Gastrocnemius medialis (tissue), 4 donors: ENCODE data around the gene NRDE2. TPM values are rescaled to one million over a fixed set of nuclear protein-coding genes. Genes with fewer than 3 reads are reported as not detected.

ENCODE experiments used
- ATAC-seq, 2 donors: fragments of 150-250 bp; one replicate each; pipeline ENCODE4 v1.9.1; 2016
- DNase-seq, 2 donors: peaks; one replicate each; pipeline ENCODE4 v3.0.0-alpha.2; 2019
- H3K27ac ChIP-seq, 4 donors: fragments of 200-600 bp; sonication (generic); 1 replicate in 1 of 4; 2 replicates in 3 of 4; pipeline ENCODE4 v1.5.1; 2016 to 2018; ENCODE audit warnings: mild to moderate bottlenecking in 2 of 4, moderate library complexity in 1 of 4
- H3K27me3 ChIP-seq, 3 donors: fragments of 200-600 bp; sonication (generic) in 2 of 3; 1 replicate in 1 of 3; 2 replicates in 2 of 3; pipeline versions ENCODE4 v1.5.1 to v1.6.0; 2016 to 2019; ENCODE audit warnings: mild to moderate bottlenecking in 1 of 3, moderate library complexity in 1 of 3
- H3K36me3 ChIP-seq, 2 donors: fragments of 200-600 bp; sonication (generic) in 1 of 2; one replicate each; pipeline ENCODE4 v1.5.1; 2017 to 2018
- H3K4me1 ChIP-seq, 2 donors: fragments of 200-600 bp; sonication (generic) in 1 of 2; one replicate each; pipeline ENCODE4 v1.5.1; 2016 to 2017; ENCODE audit warnings: mild to moderate bottlenecking in 2 of 2
- H3K4me3 ChIP-seq, 4 donors: fragments of 200-600 bp; sonication (generic) in 3 of 4; 1 replicate in 1 of 4; 2 replicates in 3 of 4; pipeline ENCODE4 v1.5.1; 2016 to 2019; ENCODE audit warnings: mild to moderate bottlenecking in 2 of 4
- H3K9me3 ChIP-seq, 3 donors: fragments of 200-600 bp; sonication (generic) in 2 of 3; 1 replicate in 1 of 3; 2 replicates in 2 of 3; pipeline ENCODE4 v1.5.1; 2016 to 2019
- CTCF ChIP-seq, 5 experiments: fragments of 450-650 bp in 3 of 5; fragments of 200-600 bp in 2 of 5; sonication (generic) in 2 of 5; IDR thresholded peaks in 4 of 5; conservative IDR thresholded peaks in 1 of 5; 1 replicate in 4 of 5; 2 replicates in 1 of 5; pipeline ENCODE4 v1.5.1; 2016 to 2019; ENCODE audit warnings: antibody characterized with exemption in 5 of 5, mild to moderate bottlenecking in 3 of 5, moderate library complexity in 3 of 5
- POLR2A ChIP-seq, 2 donors: fragments of 450-650 bp; IDR thresholded peaks; one replicate each; pipeline ENCODE4 v1.6.1; 2017; ENCODE audit warnings: antibody characterized with exemption in 2 of 2, mild to moderate bottlenecking in 2 of 2, moderate library complexity in 2 of 2
- in situ Hi-C, 4 donors: fragments of 200-750 bp; cut with MboI; loops; one replicate each; pipeline versions ENCODE4 v1.15.0 to v1.8.0; 2017; ENCODE audit warnings: low sequenced_read_pairs in 4 of 4
- intact Hi-C: fragments of 100-400 bp; cut with DNase I; formaldehyde crosslinking; loops from one replicate; pipeline ENCODE4 v1.15.1; 2023; ENCODE audit warnings: low total_unique reads
- total RNA-seq, 4 donors: library from RNA; depleted of rRNA; stranded (reverse); fragments of >200 nt; gene quantifications; one replicate each; pipeline versions ENCODE4 v1.1.0 to v1.2.3, GENCODE V29; 2016

Gene NRDE2
- total RNA-seq, 4 donors from 2014 or later, result 7.5 to 11.8 (median 10.2) TPM

- intact Hi-C loops, result no loop called here
- ATAC-seq, result no peak
- no peak overlapping the region for H3K4me3 ChIP-seq
- H3K9me3 ChIP-seq, result no peaks in the 10 kb centered on the region
- peaks cover 8 to 11% of the 10 kb centered on the region in 2 donors for H3K4me1 ChIP-seq
- H3K27me3 ChIP-seq, result no peaks in the 10 kb centered on the region
- in situ Hi-C loops, result no loop called here
- H3K27ac ChIP-seq, result no peak overlapping the region
- H3K36me3 ChIP-seq, result peaks cover 0 to 51% of the 10 kb centered on the region in 2 donors
- TF ChIP-seq CTCF (IDR thresholded peaks at IDR 0.05 in 4 of 5, conservative IDR thresholded peaks at IDR 0.05 in 1 of 5) (no peak), POLR2A (IDR thresholded peaks at IDR 0.05) (no peak)
- DNase-seq, result no peak
Observed at GRCh38 chr14:90294872-90295271, 36.9 kb downstream of the NRDE2 start.

DNA sequence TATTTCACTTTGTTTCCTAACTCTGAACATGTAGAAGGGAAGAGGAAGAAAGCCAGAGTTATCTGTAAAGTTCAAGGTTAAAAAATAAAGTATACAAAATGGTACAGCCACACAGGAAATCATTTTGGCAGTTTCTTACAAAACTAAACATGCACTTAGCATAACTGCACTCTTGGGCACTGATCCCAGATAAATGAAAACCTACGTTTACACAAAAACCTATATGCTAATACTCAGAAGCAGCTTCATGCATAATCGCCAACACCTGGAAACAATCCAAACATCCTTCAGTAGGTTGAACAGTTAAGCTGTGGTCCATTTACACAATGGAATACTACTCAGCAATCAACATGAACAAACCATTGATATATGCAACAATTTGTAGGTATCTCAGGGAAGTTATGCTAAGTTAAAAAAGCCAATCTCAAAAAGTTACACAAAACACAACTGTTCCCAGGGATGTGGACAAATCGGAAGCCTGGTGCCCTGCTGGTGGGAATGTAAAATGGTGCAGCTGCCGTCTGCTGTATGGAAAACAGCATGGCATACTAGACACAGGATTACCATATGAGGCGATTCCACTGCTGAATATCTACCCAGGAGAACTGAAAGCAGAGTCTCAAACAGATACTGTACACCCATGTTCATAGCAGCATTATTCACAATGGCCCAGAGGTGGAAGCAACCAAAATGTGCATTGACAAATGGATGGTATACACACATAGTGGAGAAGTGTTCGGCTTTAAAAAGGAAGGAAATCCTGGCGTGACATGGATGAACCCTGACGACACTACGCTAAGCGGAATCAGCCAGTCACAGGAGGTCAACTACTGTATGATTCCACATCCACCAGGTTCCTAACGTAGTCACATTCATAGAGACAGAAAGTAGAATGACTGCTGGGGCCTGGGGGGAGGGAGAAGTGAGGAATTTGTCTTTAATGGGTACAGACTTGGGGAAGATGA is 37.7 kb downstream of the NRDE2 start:
- in situ Hi-C loops, result no loop called here
- Histone ChIP-seq H3K9me3 (no peaks in the 10 kb centered on the region), H3K27me3 (no peaks in the 10 kb centered on the region), H3K36me3 (peaks cover 0 to 55% of the 10 kb centered on the region in 2 donors), H3K4me1 (peaks cover 3 to 5% of the 10 kb centered on the region in 2 donors), H3K27ac (no peak overlapping the region), H3K4me3 (no peak overlapping the region)
- ATAC-seq (no peak), DNase-seq (no peak)
- TF ChIP-seq CTCF (IDR thresholded peaks at IDR 0.05 in 4 of 5, conservative IDR thresholded peaks at IDR 0.05 in 1 of 5) (no peak), POLR2A (IDR thresholded peaks at IDR 0.05) (no peak)
- intact Hi-C loops, result no loop called here

GRCh38 chr14:90291699-90292098 is 40.0 kb downstream of the NRDE2 start:
- Histone ChIP-seq H3K9me3 (no peaks in the 10 kb centered on the region), H3K27ac (no peak overlapping the region), H3K4me1 (no peaks in the 10 kb centered on the region), H3K36me3 (peaks cover 0 to 59% of the 10 kb centered on the region in 2 donors), H3K27me3 (no peaks in the 10 kb centered on the region), H3K4me3 (no peak overlapping the region)
- ATAC-seq (no peak), DNase-seq (no peak)
- intact Hi-C loops, result no loop called here
- TF ChIP-seq CTCF (IDR thresholded peaks at IDR 0.05 in 4 of 5, conservative IDR thresholded peaks at IDR 0.05 in 1 of 5) (no peak), POLR2A (IDR thresholded peaks at IDR 0.05) (no peak)
- in situ Hi-C loops, result no loop called here

DNA sequence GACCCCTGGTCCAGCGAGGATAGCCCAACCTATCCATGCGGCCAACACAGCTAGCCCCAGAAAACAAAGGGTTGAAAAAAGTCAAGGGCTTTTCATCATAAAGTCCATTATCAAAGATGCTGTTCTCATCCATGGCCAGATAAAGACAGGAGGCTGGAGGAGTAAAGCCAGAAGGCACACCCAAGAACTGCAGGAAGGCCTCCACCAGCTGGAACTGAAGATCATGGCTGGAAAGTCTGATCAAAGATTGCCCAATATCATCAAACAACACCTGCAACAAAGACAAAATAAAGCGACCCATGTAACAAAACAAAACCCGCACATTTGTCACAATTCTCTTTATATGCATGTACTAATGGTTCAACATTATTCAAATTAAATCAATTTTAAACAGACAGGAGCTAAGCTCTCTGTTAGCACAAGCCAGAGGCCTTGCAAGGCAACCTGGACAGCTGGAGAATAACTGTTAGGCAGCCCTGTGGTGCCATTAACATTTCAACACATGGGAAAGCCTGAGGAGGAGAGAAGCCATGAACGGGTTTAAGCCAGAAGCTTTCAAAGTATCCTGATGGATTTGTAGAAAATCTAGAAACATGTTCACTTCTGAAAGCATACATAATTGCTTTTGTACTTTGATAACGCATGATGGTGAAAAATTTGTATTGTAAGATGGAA is 41.3 kb downstream of the NRDE2 start:
- in situ Hi-C loops (no loop called here), intact Hi-C loops (no loop called here)
- H3K9me3 ChIP-seq, result no peaks in the 10 kb centered on the region
- no peaks in the 10 kb centered on the region for H3K27me3 ChIP-seq
- no peak overlapping the region for H3K4me3 ChIP-seq
- no peak overlapping the region for H3K27ac ChIP-seq
- peaks cover 0 to 66% of the 10 kb centered on the region in 2 donors for H3K36me3 ChIP-seq
- no peak for TF ChIP-seq POLR2A (IDR thresholded peaks at IDR 0.05)
- no peak for TF ChIP-seq CTCF (IDR thresholded peaks at IDR 0.05 in 4 of 5, conservative IDR thresholded peaks at IDR 0.05 in 1 of 5)
- DNase-seq (no peak), ATAC-seq (no peak)
- H3K4me1 ChIP-seq, result no peaks in the 10 kb centered on the region
